HG03342 (cell line): ENCODE results near the gene ADAP1.
"Not testable (repeated sequence)": the region's sequence is repeated elsewhere in the genome, so short reads cannot be mapped to it uniquely, and the experiment has no call there.

Experiments
- ATAC-seq: cut with Tn5 transposase; IDR thresholded peaks from one replicate; pipeline ENCODE4 v1.9.1; 2021; ENCODE audit warnings: mild to moderate bottlenecking, moderate library complexity; ENCODE audit not compliant: unreplicated experiment

ADAP1 gene

GRCh38 chr7:975702-976473 lies 21.4 kb upstream of the ADAP1 start:
- no peak for ATAC-seq

GRCh38 chr7:974820-975681 lies 20.6 kb upstream of the ADAP1 start, which contains the start of gene COX19:
Gene COX19 (minus strand): TSS chr7:975549. CDS start chr7:975509, 40 bp downstream.
- ATAC-seq: peak; percentile 63

DNA sequence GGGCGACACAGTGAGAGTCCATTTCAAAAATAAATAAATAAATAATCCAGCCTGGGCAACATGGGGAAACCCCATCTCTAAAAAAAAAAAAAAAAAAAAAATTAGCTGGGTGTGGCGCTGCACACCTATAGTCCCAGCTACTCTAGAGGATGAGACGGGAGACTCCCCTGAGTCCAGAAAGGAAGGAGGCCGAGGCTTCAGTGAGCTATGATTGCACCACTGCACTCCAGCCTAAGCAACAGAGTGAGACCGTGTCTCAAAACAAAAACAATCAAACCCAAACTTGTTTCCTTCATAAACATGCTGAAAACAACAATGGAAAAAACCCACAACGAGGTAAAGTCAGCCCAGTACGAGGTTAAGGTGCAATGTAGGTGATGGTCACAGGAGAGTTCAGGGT lies 19.7 kb upstream of the ADAP1 start:
- no peak for ATAC-seq

GRCh38 chr7:973312-973711 lies 18.8 kb upstream of the ADAP1 start:
- ATAC-seq: no peak

DNA sequence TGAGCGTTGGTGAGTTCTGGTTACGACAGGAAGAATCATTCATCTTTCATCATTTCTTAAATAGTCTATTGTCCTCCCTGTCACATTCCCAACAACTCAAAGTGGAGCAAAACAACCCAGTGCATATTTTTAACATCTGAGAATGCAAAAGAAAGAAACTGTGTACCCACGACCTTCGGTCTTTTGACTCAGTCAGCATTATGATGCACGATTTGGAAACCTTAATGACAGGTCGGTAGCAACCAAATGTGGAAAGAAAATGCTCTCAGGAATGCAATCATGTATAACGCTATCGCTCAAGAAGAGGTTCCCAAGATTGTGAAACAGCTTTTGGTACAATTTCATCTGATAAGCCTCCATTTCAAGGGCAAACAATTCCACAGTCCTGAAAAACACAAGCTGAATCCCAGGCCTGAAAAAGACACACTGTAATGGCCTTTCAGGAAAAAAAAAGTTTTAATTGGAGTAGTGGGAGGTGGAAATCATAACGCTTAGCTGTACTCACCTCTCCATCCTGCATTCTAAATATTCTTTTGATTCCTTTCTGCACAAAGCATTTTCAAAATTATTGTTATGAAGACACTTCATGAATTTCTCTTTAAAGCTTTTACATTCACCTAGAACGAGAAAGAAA lies 18.3 kb upstream of the ADAP1 start:
- ATAC-seq: no peak

DNA sequence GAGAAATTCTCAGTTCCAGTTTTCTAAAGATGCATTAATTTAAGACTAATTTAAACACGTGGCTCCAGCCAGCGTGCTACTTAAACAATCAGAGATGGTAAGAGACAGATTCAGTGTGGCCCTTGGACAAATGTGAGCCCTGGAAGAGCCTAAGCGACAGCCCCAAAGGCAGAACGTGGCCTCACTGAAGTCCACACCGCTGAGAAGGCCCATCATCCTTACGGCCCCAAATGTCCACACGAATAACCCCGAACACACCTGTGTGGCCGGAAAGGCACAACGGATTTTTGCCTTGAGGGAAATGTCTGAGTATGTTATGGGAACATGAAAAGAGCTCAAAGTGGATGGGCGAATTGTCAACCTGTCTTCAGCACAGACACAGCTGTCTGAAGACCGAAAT lies 17.6 kb upstream of the ADAP1 start:
- no peak for ATAC-seq

GRCh38 chr7:970744-971143 lies 16.3 kb upstream of the ADAP1 start:
- no peak for ATAC-seq

GRCh38 chr7:969403-969802 lies 14.9 kb upstream of the ADAP1 start:
- no peak for ATAC-seq

GRCh38 chr7:968205-969105 lies 14.0 kb upstream of the ADAP1 start:
- no peak for ATAC-seq

DNA sequence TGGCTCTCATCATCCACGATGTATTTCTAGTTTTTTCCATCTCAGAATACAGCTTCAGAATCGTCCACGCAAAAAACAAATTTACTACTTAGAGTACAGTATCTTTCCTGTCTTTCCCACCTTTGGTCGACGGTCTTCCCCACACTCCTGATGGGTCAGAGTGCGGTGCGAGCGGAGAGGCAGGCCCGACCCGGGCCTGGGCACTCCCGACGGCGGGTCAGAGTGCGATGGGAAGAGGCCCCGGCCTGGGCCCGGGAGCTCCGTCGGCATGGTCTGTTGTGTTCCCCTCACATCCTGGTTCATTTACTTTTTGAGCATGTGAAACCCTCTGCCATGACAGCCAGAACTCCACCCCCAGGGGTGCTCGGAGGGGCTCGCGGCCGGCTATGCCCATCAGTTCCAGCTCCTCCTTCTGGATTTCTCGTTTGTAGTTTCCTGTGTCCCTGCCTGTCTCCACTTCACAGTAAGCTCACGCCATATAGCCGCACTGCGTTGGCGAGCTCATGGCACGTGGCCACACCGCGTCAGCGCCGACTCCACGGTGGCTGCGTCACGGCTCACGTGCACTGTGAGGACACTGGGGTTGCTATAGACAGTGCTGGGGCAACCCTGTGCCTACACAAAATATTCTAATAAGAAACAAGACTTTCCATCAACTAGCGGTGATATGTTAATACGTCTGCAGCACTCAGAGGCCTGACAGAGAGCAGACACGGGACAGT lies 13.0 kb upstream of the ADAP1 start:
- ATAC-seq: no peak

- no peak for ATAC-seq
These were observed 12.0 kb upstream of the ADAP1 start for GRCh38 chr7:966291-967069.

- no peak for ATAC-seq
These were observed 10.1 kb upstream of the ADAP1 start for GRCh38 chr7:964401-965231.

DNA sequence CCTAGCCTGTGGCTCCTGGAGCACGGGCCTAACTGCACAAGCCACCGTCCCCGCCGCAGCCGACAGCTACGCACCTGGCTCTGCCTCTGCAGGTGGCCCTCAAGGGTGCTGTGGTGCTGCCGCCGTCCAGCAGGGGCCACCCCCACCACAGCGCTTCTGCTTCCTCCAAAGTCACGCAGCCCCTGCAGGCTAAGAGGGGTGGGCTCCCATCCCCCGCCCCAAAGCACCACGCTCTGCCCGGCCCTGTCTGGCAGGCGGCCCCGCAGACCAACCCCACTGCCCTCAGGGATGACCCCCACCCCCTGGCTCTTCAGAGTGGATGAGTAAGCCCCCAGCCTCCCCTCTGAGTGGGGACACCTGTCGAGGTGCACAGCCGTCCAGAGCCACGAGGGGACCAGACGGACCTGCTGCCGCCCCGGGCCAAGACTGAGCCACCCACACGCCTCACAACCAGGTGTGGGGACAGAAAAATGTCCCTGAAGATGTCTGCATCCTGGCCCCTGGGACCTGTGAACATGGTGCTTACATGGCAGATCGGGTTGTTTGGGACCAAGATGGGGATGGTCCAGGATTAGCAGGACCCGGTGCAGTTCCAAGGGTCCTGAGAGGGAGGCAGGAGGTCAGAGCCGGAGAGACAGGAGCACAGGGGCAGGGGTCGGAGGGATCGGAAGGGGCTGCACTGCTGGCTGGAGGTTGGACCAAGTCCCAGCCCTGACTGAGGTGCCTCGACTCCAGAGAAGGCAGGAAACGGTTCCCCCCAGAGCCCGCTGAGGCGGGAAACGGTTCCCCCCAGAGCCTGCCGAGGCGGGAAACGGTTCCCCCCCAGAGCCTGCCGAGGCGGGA lies 9.0 kb upstream of the ADAP1 start:
- no peak for ATAC-seq

DNA sequence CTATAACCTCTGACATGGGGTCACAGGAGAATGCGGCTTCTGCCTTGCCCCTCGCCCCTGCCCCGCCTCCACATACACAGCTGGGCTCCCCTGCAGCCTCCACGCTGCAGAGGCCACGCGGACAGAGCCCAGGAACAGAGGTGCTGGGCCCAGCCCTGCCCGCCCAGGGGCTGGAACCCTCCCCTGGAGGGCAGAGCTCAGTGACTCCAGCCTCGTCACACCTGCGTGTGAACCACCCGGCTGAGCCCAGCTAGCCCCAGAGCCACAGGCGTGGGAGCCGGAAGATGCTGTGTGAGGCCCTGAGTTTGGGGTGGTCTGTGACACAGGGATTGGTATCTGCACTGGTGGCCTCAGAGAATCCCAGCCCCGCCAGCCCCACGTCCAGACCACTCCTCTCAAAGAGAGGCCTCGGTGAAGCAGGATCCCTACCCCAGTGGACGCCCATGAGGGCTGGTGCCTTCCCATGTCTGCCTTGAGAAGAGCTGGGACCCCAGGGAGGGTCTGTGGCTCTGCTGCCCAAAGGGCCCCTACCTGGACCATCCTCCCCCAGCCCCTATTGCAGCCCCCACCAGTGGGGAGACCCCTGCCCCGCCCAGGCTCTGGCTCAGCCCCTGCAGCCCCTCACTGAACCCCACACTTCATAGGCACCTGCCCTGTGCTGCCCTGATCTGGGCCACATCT lies 8.1 kb upstream of the ADAP1 start:
- no peak for ATAC-seq

GRCh38 chr7:961546-962400 lies 7.3 kb upstream of the ADAP1 start:
- ATAC-seq: no peak

GRCh38 chr7:960972-961371 lies 6.5 kb upstream of the ADAP1 start:
- ATAC-seq: not testable (repeated sequence)
